Loucy (cell line): ENCODE measurements around the gene RIPOR2.

Experiments used
- H2AFZ ChIP-seq: fragments of 200-600 bp; sonication (generic); 2 replicates; pipeline ENCODE4 v1.6.0; 2016; ENCODE audit warnings: antibody characterized with exemption, mild to moderate bottlenecking, low read length, moderate library complexity
- H3F3A ChIP-seq: fragments of 200-600 bp; 2 replicates; pipeline ENCODE4 v1.6.0; 2016; ENCODE audit warnings: antibody characterized with exemption, low read depth, mild to moderate bottlenecking
- H3K27me3 ChIP-seq: fragments of 200-600 bp; sonication (generic); 2 replicates; pipeline ENCODE4 v1.6.1; 2014; ENCODE audit warnings: low read length, mild to moderate bottlenecking; ENCODE audit not compliant: insufficient read depth, poor library complexity, severe bottlenecking
- H3K36me3 ChIP-seq: fragments of 200-600 bp; sonication (generic); 2 replicates; pipeline ENCODE4 v1.6.1; 2016; ENCODE audit warnings: low read length; ENCODE audit not compliant: insufficient read depth
- H3K4me1 ChIP-seq: fragments of 200-600 bp; sonication (generic); 2 replicates; pipeline ENCODE4 v1.5.1; 2014; ENCODE audit warnings: low read length, mild to moderate bottlenecking; ENCODE audit not compliant: insufficient read depth, poor library complexity, severe bottlenecking
- H3K4me2 ChIP-seq: fragments of 200-600 bp; sonication (generic); 2 replicates; pipeline ENCODE4 v1.6.0; 2014; ENCODE audit warnings: antibody characterized with exemption, low read length, low read depth, mild to moderate bottlenecking; ENCODE audit not compliant: poor library complexity, severe bottlenecking
- H3K4me3 ChIP-seq: fragments of 200-600 bp; sonication (generic); 2 replicates; pipeline ENCODE4 v1.5.1; 2014; ENCODE audit warnings: low read length, mild to moderate bottlenecking, mixed read lengths; ENCODE audit not compliant: poor library complexity, severe bottlenecking
- H3K79me2 ChIP-seq: fragments of 200-600 bp; sonication (generic); 2 replicates; pipeline ENCODE4 v1.6.1; 2014; ENCODE audit warnings: low read length; ENCODE audit not compliant: insufficient read depth
- H3K9ac ChIP-seq: fragments of 200-600 bp; sonication (generic); 2 replicates; pipeline ENCODE4 v1.6.0; 2014; ENCODE audit warnings: mild to moderate bottlenecking, low read depth, low read length, moderate library complexity; ENCODE audit not compliant: poor library complexity, severe bottlenecking
- H3K9me2 ChIP-seq: fragments of 200-600 bp; sonication (generic); replicated peaks from 2 replicates; pipeline ENCODE4 v1.6.1; 2016; ENCODE audit warnings: low read depth, low read length, mixed read lengths
- H3K9me3 ChIP-seq: fragments of 200-600 bp; sonication (generic); 2 replicates; pipeline ENCODE4 v1.6.1; 2014; ENCODE audit warnings: mild to moderate bottlenecking, antibody characterized with exemption, low read length, low read depth; ENCODE audit not compliant: insufficient read depth
- H4K20me1 ChIP-seq: fragments of 200-600 bp; sonication (generic); 2 replicates; pipeline ENCODE4 v1.6.0; 2014; ENCODE audit warnings: antibody characterized with exemption, low read length, mild to moderate bottlenecking; ENCODE audit not compliant: insufficient read depth, poor library complexity, severe bottlenecking
- CTCF ChIP-seq: fragments of 200-600 bp; sonication (generic); conservative IDR thresholded peaks from 2 replicates; pipeline ENCODE4 v1.5.1; 2014; ENCODE audit warnings: mild to moderate bottlenecking, antibody characterized with exemption, low read length
- EZH2phosphoT487 ChIP-seq: fragments of 200-600 bp; IDR thresholded peaks from 2 replicates; pipeline ENCODE4 v1.6.1; 2018; ENCODE audit warnings: antibody characterized with exemption, mild to moderate bottlenecking, moderate library complexity, borderline replicate concordance

Gene RIPOR2

GRCh38 chr6:24933266-24933665 is 2.5 kb downstream of the RIPOR2 start:
- Histone ChIP-seq H3K4me2 (peak overlapping the region; percentile 59), H3F3A (no peaks in the 10 kb centered on the region), H2AFZ (no peak overlapping the region), H4K20me1 (peaks cover 10% of the 10 kb centered on the region), H3K4me3 (no peak overlapping the region), H3K27me3 (no peaks in the 10 kb centered on the region), H3K9me2 (no peaks in the 10 kb centered on the region), H3K79me2 (peaks cover 56% of the 10 kb centered on the region; the same call in 1 of the 2 replicates), H3K36me3 (peaks cover 2% of the 10 kb centered on the region; the same call in 1 of the 2 replicates), H3K9me3 (no peaks in the 10 kb centered on the region), H3K9ac (no peak overlapping the region), H3K4me1 (peaks cover 38% of the 10 kb centered on the region)
- no peak for TF ChIP-seq CTCF
- no peak for TF ChIP-seq EZH2phosphoT487

DNA sequence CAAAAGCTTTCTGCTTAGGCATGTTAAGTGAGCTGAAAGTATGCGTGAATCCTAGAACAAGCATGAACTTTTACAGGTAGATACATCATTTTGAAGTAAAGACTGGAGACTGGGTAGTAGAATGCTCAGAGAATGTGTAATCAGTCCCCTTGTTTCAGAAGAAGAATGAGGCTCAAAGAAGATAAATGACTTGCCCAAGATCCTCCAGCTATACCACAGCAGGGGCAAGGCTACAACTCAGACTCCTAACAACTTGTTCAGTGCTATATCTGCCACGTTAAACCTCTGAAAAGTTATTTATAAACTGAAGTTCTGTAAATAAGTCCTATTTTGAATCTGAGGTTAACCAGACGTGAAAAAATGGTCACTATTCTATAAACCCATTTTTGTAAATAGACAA is 2.9 kb downstream of the RIPOR2 start:
- peak overlapping the region; percentile 46 for H3K9ac ChIP-seq
- peaks cover 10% of the 10 kb centered on the region for H4K20me1 ChIP-seq
- no peaks in the 10 kb centered on the region for H3K9me3 ChIP-seq
- peaks cover 56% of the 10 kb centered on the region for H3K79me2 ChIP-seq
- TF ChIP-seq EZH2phosphoT487, result no peak
- no peak for TF ChIP-seq CTCF
- peaks cover 38% of the 10 kb centered on the region for H3K4me1 ChIP-seq
- H3K36me3 ChIP-seq, result peaks cover 2% of the 10 kb centered on the region; the same call in 1 of the 2 replicates
- no peaks in the 10 kb centered on the region for H3K9me2 ChIP-seq
- H3F3A ChIP-seq, result no peaks in the 10 kb centered on the region
- peak overlapping the region; percentile 38 for H3K4me3 ChIP-seq
- H3K27me3 ChIP-seq, result no peaks in the 10 kb centered on the region
- no peak overlapping the region for H2AFZ ChIP-seq
- peak overlapping the region; percentile 59 for H3K4me2 ChIP-seq

DNA sequence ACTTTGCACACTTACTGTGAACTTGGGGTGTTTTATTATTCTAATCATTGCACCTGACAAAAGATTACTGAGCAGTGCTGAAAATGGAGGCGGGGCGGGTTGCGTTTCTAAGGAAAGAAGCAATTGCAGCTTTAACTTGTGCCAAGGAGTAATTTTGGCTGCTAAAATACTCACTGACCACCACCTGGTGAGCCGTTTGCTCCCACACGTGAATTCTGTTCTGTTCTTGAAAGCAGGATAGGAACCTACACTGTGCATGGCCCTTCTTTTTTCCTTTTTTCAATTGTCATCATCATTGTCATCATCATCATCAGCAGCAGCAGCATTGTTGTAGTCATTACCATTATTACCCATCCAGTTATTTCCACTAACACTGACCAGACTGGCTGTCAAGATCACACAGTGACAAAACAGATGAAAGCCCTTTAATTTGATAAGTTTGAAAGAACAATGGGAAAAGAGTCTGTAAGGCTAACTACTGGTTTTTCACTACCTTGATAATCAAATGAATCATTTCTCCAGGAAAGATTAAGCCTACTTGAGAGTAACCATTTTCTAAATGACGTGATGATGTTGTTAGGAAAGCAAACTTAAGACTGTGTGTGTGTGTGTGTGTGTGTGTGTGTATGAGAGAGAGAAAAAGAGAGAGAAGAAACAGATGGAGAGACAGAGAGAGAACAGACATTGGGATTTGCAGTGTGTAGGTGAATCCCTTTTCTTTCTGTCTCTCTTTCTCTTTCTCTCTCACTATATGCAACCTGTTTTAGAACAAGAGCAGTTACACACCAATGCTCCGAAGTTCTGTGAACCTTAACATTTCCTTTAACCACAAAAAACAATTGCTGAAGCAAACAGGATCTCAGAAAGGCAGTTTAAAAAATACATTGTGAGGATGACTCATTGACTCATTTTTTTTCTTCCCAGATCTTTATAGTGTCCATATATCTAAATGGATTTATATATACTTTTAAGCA is 3.8 kb downstream of the RIPOR2 start:
- Histone ChIP-seq H4K20me1 (peaks cover 10% of the 10 kb centered on the region), H3K27me3 (no peaks in the 10 kb centered on the region), H3K4me2 (peak overlapping the region; percentile 59), H2AFZ (no peak overlapping the region), H3K9ac (peak overlapping the region; percentile 46), H3K9me2 (no peaks in the 10 kb centered on the region), H3K4me3 (peak overlapping the region; percentile 38), H3K4me1 (peaks cover 38% of the 10 kb centered on the region), H3F3A (no peaks in the 10 kb centered on the region), H3K9me3 (no peaks in the 10 kb centered on the region), H3K79me2 (peaks cover 60% of the 10 kb centered on the region), H3K36me3 (peaks cover 2% of the 10 kb centered on the region; the same call in 1 of the 2 replicates)
- TF ChIP-seq CTCF, result no peak
- TF ChIP-seq EZH2phosphoT487, result no peak
